Activated naive CD4-positive, alpha-beta T cell treated with anti-CD3 and anti-CD28 coated beads, Interleukin-2, amount 50 U/mL, for 72 hours (primary cell): ENCODE measurements around the gene ADAMTS19. TPM values are rescaled to one million over a fixed set of nuclear protein-coding genes. Genes with fewer than 3 reads are reported as not detected.

Source experiments
- ATAC-seq, 2 donors: fragments of 150-1000 bp; cut with Tn5 transposase; 2 replicates each; pipeline ENCODE4 v1.10.0; 2021; ENCODE audit warnings: mild to moderate bottlenecking in 2 of 2, moderate library complexity in 2 of 2
- DNase-seq, 2 donors: peaks; one replicate each; pipeline ENCODE4 v3.0.0; 2021 to 2022; ENCODE audit warnings: low spot score in 2 of 2
- H3K27ac Mint-ChIP-seq, 2 donors: one replicate each; pipeline ENCODE4 v1.8.0; 2022; ENCODE audit warnings: mild to moderate bottlenecking in 2 of 2, mixed read lengths in 2 of 2
- H3K36me3 Mint-ChIP-seq, 2 donors: one replicate each; pipeline ENCODE4 v1.8.0; 2022; ENCODE audit warnings: mixed read lengths in 2 of 2
- H3K9me3 Mint-ChIP-seq, 2 donors: one replicate each; pipeline ENCODE4 v1.8.0; 2022; ENCODE audit warnings: mixed read lengths in 2 of 2
- total RNA-seq, 2 donors: library from RNA; stranded (reverse); gene quantifications; one replicate each; pipeline ENCODE4 v1.2.3, GENCODE V29; 2022

ADAMTS19 gene
- total RNA-seq, 2 donors from 2014 or later: not detected

GRCh38 chr5:129687941-129688340, 227.8 kb downstream of the ADAMTS19 start:
- no peak for DNase-seq
- Mint-ChIP-seq H3K9me3 (no peaks in the 10 kb centered on the region), H3K27ac (no peak overlapping the region), H3K36me3 (no peaks in the 10 kb centered on the region)
- ATAC-seq: no peak

GRCh38 chr5:129689045-129689444, 228.9 kb downstream of the ADAMTS19 start:
- no peak overlapping the region for H3K27ac Mint-ChIP-seq
- no peaks in the 10 kb centered on the region for H3K9me3 Mint-ChIP-seq
- no peak for ATAC-seq
- no peak for DNase-seq
- no peaks in the 10 kb centered on the region for H3K36me3 Mint-ChIP-seq

GRCh38 chr5:129691220-129691619, 231.1 kb downstream of the ADAMTS19 start:
- H3K36me3 Mint-ChIP-seq: no peaks in the 10 kb centered on the region
- ATAC-seq (no peak), DNase-seq (no peak)
- H3K27ac Mint-ChIP-seq: no peak overlapping the region
- no peaks in the 10 kb centered on the region for H3K9me3 Mint-ChIP-seq

GRCh38 chr5:129696636-129697035, 236.5 kb downstream of the ADAMTS19 start:
- no peak for ATAC-seq
- Mint-ChIP-seq H3K27ac (no peak overlapping the region), H3K36me3 (no peaks in the 10 kb centered on the region), H3K9me3 (no peaks in the 10 kb centered on the region)
- no peak for DNase-seq

- no peak overlapping the region for H3K27ac Mint-ChIP-seq
- H3K36me3 Mint-ChIP-seq: no peaks in the 10 kb centered on the region
- no peaks in the 10 kb centered on the region for H3K9me3 Mint-ChIP-seq
- no peak for ATAC-seq
- DNase-seq: no peak
Measured at GRCh38 chr5:129698661-129699060, 238.6 kb downstream of the ADAMTS19 start.

- ATAC-seq: no peak
- Mint-ChIP-seq H3K9me3 (no peaks in the 10 kb centered on the region), H3K36me3 (no peaks in the 10 kb centered on the region), H3K27ac (no peak overlapping the region)
- no peak for DNase-seq
Measured at GRCh38 chr5:129716235-129716634, 256.1 kb downstream of the ADAMTS19 start.

GRCh38 chr5:129716651-129717050, 256.6 kb downstream of the ADAMTS19 start:
- ATAC-seq: no peak
- Mint-ChIP-seq H3K9me3 (no peaks in the 10 kb centered on the region), H3K36me3 (no peaks in the 10 kb centered on the region)

GRCh38 chr5:129717751-129718310, 257.7 kb downstream of the ADAMTS19 start:
- no peaks in the 10 kb centered on the region for H3K36me3 Mint-ChIP-seq
- no peaks in the 10 kb centered on the region for H3K9me3 Mint-ChIP-seq
- DNase-seq (no peak), ATAC-seq (no peak)
- no peak overlapping the region for H3K27ac Mint-ChIP-seq

More at GRCh38 chr5:129716651-129717050, 256.6 kb downstream of the ADAMTS19 start:
- DNase-seq: no peak
- no peak overlapping the region for H3K27ac Mint-ChIP-seq

GRCh38 chr5:129718471-129719090, 258.5 kb downstream of the ADAMTS19 start:
- no peak for ATAC-seq
- Mint-ChIP-seq H3K9me3 (no peaks in the 10 kb centered on the region), H3K27ac (no peak overlapping the region), H3K36me3 (no peaks in the 10 kb centered on the region)
- no peak for DNase-seq

- Mint-ChIP-seq H3K36me3 (no peaks in the 10 kb centered on the region), H3K9me3 (no peaks in the 10 kb centered on the region), H3K27ac (no peak overlapping the region)
- no peak for ATAC-seq
- no peak for DNase-seq
Measured at GRCh38 chr5:129724222-129724621, 264.1 kb downstream of the ADAMTS19 start.

GRCh38 chr5:129724647-129725046, 264.5 kb downstream of the ADAMTS19 start:
- H3K36me3 Mint-ChIP-seq: no peaks in the 10 kb centered on the region
- no peak for ATAC-seq
- no peaks in the 10 kb centered on the region for H3K9me3 Mint-ChIP-seq
- no peak for DNase-seq
- no peak overlapping the region for H3K27ac Mint-ChIP-seq

GRCh38 chr5:129739773-129740172, 279.7 kb downstream of the ADAMTS19 start:
- Mint-ChIP-seq H3K36me3 (no peaks in the 10 kb centered on the region), H3K9me3 (peaks cover 0 to 4% of the 10 kb centered on the region in 2 donors), H3K27ac (no peak overlapping the region)
- no peak for DNase-seq
- ATAC-seq: no peak

GRCh38 chr5:129743541-129744187, 283.6 kb downstream of the ADAMTS19 start:
- Mint-ChIP-seq H3K9me3 (peaks cover 0 to 4% of the 10 kb centered on the region in 2 donors), H3K27ac (no peak overlapping the region), H3K36me3 (no peaks in the 10 kb centered on the region)
- ATAC-seq (no peak), DNase-seq (no peak)

GRCh38 chr5:129745997-129746396, 285.9 kb downstream of the ADAMTS19 start:
- Mint-ChIP-seq H3K9me3 (peaks cover 0 to 4% of the 10 kb centered on the region in 2 donors), H3K27ac (no peak overlapping the region), H3K36me3 (no peaks in the 10 kb centered on the region)
- DNase-seq (no peak), ATAC-seq (no peak)

- DNase-seq: no peak
- Mint-ChIP-seq H3K36me3 (no peaks in the 10 kb centered on the region), H3K27ac (no peak overlapping the region), H3K9me3 (peaks cover 0 to 3% of the 10 kb centered on the region in 2 donors)
- ATAC-seq: no peak
Measured at GRCh38 chr5:129746876-129747275, 286.8 kb downstream of the ADAMTS19 start.

GRCh38 chr5:129747572-129748407, 287.7 kb downstream of the ADAMTS19 start, which contains the start of gene MINAR2:
Gene MINAR2 (plus strand): TSS chr5:129748094. CDS start chr5:129748191, 97 bp downstream.
- no peak within 1 kb of the TSS for H3K27ac Mint-ChIP-seq
- no peak for DNase-seq
- H3K9me3 Mint-ChIP-seq: no peaks in the 10 kb centered on the region
- peaks cover 0 to 4% of the 10 kb centered on the region in 2 donors for H3K36me3 Mint-ChIP-seq
- ATAC-seq: no peak
